Measurements from ENCODE around the gene LECT2.

The LECT2 gene

DNA sequence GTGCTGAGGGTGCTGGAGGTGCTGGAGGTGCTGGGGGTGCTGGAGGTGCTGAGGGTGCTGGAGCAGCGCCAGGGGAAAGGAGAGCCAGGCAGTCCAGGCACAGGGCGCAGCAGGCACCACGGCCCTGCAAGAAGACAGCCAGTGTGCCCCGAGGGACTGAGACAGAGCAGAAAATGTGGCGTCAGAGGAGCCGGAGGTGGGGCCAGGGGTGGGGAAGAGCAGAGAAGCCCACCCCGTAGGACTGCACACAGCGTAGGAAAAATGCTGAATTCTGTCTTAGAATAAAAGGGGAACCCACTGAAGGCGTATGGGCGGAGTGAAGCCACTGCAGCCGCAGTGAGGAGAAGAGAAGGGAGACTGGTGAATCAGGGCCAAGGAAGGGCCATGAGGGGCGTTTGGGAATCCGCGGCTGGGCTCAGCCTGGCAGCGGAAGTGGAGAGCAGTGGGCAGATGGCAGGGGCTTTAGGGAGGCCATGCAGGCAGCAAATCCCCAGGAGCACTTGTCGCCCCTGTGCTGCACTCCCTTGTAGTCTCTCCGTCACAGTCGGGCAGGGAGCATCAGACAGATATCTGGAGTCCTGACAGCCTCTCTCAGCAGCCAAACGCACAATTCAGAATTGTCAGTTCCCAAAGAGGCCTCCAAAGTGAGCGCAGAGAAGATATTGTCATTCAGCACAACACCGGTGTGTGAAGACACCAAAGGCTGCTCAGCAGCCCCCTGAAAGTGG is 35.9 kb upstream of the LECT2 start:
- no peak for DNase-seq (ENCODE audit: low read depth)
- no peak for TF ChIP-seq CTCF (IDR thresholded peaks at IDR 0.05; ENCODE audit: insufficient read depth, low read depth, low read length, missing control alignments)
- no peak overlapping the region for H3K4me3 ChIP-seq (ENCODE audit: low read length)

- DNase-seq (ENCODE audit: low read depth) = no peak
- TF ChIP-seq CTCF (IDR thresholded peaks at IDR 0.05; ENCODE audit: insufficient read depth, low read depth, low read length, missing control alignments) = no peak
- no peak overlapping the region for H3K4me3 ChIP-seq (ENCODE audit: low read length)
Measured at GRCh38 chr5:135989686-135990085, 34.9 kb upstream of the LECT2 start.

GRCh38 chr5:135988546-135988945 is 33.8 kb upstream of the LECT2 start:
- DNase-seq (ENCODE audit: low read depth) = no peak
- no peak for TF ChIP-seq CTCF (IDR thresholded peaks at IDR 0.05; ENCODE audit: insufficient read depth, low read depth, low read length, missing control alignments)
- H3K4me3 ChIP-seq (ENCODE audit: low read length) = no peak overlapping the region

DNA sequence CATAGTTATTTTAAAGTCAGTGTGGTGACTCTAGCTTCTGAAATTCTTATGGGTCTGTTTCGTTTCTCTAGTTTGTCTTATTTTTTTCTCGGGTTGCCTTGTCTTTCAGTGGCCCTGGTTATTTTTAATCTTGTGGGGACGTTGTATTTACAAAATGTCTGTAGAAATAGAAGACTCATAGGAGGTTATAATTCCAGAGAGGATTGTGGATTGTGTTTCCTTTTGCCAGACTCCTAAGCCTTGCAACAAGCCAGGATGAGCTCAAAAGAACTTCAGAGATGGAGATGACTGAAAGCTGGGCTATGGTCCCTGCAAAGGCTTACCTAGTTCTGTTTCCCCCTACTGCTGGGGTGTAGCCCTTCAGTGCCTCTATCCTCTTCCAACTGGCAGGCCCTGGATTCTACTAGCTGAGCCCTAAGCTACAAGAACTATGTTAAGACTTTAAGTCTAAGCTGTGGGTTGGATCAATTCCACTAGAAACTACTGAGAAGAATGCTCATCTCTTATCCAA is 32.2 kb upstream of the LECT2 start:
- no peak overlapping the region for H3K4me3 ChIP-seq (ENCODE audit: low read length)
- TF ChIP-seq CTCF (IDR thresholded peaks at IDR 0.05; ENCODE audit: insufficient read depth, low read depth, low read length, missing control alignments) = no peak
- no peak for DNase-seq (ENCODE audit: low read depth)

DNA sequence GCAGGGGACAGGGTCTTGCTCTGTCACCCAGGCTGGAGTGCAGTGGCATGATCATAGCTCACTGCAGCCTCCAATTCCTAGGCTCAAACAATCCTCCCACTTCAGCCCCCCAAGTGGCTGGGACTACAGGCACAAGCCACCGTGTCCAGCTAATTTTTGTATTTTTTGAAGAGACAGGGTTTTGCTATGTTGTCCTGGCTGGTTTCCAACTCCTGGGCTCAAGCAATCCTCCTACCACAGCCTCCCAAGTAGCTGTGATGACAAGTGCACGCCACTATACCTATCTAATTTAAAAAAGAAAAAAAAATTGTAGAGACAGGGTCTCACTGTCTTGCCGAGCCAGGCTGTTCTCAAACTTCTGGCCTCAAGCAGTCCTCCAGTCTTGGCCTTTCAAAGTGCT is 31.6 kb upstream of the LECT2 start:
- DNase-seq (ENCODE audit: low read depth) = no peak
- no peak for TF ChIP-seq CTCF (IDR thresholded peaks at IDR 0.05; ENCODE audit: insufficient read depth, low read depth, low read length, missing control alignments)
- H3K4me3 ChIP-seq (ENCODE audit: low read length) = no peak overlapping the region

DNA sequence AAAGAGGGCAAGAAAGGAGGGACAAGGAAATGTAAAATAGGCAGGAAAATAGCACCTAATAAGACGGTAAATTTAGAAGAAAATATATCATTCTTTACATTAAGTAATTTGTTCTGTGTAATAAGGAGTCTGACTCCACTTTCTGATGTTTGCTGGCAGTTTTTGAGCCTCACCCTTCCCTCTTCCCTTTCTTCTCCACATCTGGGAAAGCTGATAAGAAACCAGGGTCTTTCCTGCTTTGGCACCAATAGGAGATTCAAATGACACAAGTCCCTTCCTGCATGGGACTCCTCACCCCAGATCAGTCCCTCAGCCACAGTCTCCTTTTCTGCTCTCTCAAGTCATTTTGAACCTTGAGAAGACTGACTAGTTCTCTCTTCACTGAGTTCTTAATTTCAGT is 31.2 kb upstream of the LECT2 start:
- no peak for DNase-seq (ENCODE audit: low read depth)
- no peak for TF ChIP-seq CTCF (IDR thresholded peaks at IDR 0.05; ENCODE audit: insufficient read depth, low read depth, low read length, missing control alignments)
- no peak overlapping the region for H3K4me3 ChIP-seq (ENCODE audit: low read length)

- no peak overlapping the region for H3K4me3 ChIP-seq (ENCODE audit: low read length)
- TF ChIP-seq CTCF (IDR thresholded peaks at IDR 0.05; ENCODE audit: insufficient read depth, low read depth, low read length, missing control alignments) = no peak
- no peak for DNase-seq (ENCODE audit: low read depth)
Measured at GRCh38 chr5:135980620-135981019, 25.8 kb upstream of the LECT2 start.

Measured in epithelial cell of esophagus (primary cell).